ENCODE results near the gene VPREB3. TPM values are rescaled to one million over a fixed set of nuclear protein-coding genes. Genes with fewer than 3 reads are reported as not detected.
A peak's percentile ranks its signal among the peaks of the same experiment; 100 is the strongest.
"Not testable (repeated sequence)": the region's sequence is repeated elsewhere in the genome, so short reads cannot be mapped to it uniquely, and the experiment has no call there.

The VPREB3 gene
- total RNA-seq, 1 donor from 2014 or later: 2.1 TPM

DNA sequence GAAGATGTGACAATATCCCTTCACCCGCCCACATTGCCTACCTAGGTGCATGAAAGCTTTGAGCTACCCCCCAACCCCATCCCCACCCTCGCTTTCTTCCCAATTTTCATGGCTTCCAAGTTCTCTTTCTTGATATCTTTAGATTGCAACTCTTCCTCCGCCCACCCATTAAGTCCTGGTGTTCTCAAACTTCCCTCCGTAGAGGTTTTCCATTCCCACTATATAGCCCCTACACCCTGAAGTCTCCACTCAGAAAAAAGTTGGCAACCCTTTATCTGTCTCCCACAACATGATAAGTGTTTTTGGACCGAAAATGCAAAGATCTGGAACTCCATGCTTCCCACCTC lies 3.9 kb downstream of the VPREB3 start:
- intact Hi-C loops (cut with DNase I): no loop called here
- no peak for DNase-seq (ENCODE audit: low spot score)

DNA sequence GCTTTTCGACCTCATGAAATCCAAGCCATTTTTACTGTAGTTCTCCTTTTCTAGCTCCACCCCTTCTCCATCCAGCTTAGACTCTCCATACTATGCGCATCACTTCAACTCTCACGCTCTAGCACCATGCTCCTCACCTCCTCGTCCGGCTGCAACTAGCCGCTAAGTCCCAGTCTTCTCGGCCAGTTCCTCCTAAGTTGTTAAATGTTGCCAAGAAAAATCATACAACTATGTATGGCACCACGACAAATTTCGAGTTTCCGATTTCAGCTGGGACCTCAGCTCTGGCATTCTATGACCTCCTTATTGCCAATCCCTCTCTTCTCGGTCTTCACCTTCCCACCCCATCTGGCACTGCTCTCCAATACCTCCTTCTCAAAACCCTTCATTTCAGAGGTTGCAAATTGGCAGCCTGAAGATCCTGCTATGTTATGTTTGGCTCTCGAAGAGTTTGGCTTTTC lies 4.4 kb downstream of the VPREB3 start:
- intact Hi-C loops (cut with DNase I): no loop called here

DNA sequence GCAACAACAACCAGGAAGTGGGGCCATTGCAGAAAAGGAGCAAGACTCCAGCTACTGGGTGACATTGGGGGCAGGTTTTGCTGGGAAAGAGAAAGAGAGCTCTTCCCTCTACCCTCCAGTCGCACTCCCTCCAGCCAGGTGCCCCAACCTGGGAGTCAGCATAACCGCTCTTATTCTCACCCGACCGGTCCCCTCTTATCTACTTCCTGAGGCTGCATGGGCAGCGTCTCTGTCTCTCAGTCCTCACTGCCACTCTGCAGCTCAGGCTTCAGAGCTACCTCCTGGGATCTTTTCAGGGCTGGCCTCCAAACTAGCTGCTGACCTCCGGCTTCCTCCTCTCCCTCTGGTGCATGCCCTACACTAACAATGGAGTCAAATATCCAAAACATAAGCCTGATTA lies 8.4 kb downstream of the VPREB3 start:
- DNase-seq (ENCODE audit: low spot score): no peak
- intact Hi-C loops (cut with DNase I): no loop called here

More for the DNA sequence above, 4.4 kb downstream of the VPREB3 start:
- no peak for DNase-seq (ENCODE audit: low spot score)

- intact Hi-C loops (cut with DNase I): no loop called here
- DNase-seq (ENCODE audit: low spot score): no peak
Observed at GRCh38 chr22:23744485-23744884, 9.7 kb downstream of the VPREB3 start.

DNA sequence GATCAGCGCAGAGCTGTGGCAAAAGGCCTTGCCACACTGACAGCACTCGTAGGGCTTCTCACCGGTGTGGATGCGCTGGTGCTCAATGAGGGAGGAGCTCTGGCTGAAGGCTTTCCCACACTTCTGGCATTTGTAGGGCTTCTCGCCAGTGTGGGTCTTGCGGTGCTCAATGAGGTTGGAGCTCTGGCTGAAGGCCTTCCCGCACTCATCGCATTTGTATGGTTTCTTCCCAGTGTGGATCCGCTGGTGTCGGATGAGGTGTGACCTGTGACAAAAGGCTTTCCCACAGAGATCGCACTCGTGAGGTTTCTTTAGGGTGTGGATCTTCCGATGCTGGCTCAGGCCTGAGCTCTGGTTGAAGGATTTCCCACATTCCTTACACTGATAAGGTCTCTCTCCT lies 10.2 kb downstream of the VPREB3 start:
- intact Hi-C loops (cut with DNase I): no loop called here

DNA sequence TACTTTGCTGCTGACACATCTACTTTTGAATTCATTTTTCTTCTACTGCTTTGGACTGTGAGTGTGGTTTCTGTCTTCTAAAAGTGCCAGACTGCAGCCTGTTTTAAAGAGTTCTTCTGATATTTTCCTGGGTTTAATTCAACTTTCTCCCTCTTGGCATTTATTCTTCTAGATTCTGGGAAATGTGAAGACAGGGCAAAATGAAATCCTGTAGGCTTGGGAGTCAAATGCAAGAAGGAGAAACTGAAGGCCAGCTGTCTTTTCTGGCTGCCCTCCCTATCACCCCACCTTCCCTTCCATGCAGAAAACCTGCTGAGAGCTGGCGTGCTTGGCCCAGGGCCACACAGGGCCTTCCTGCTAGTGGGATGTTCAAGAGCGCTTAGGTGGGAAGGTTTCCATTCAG lies 10.9 kb downstream of the VPREB3 start:
- no peak for DNase-seq (ENCODE audit: low spot score)

More for the DNA sequence above, 10.2 kb downstream of the VPREB3 start:
- no peak for DNase-seq (ENCODE audit: low spot score)

DNA sequence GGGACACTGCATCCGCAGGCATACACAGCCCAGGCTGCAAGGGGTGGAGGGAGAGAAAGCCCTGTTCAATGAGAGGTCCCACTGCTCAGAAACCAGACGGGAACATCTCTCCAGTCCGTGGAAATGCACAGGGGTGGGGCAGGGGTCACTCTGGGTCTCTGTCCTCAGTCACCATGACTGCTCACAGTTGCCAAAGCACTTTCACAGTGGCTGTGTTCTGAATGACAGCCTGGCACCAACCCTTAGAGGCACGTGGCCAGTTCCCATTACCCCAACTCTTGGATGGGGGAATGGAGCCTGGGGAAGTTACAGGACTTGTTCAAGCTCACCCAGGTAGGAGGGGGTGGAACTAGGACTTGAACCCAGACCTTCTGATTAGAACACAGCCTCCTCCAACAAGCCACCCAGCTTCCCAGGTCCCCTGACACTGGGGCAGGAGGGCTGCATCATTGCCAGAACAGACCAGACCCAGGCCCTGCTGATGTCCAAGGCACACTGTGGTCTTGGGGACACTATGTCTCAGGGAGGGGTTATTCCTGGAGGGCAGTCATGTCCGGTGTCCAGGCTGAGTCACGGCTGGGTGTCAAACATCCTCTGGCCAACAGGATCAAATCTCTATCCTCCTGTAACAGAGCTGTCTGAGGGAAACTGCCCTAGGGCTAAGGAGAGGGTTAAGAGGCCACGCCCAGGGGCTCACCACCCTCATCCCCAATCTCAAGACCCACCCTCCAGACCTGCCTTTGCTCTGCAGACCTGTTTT lies 11.5 kb downstream of the VPREB3 start:
- DNase-seq (ENCODE audit: low spot score): no peak
- intact Hi-C loops (cut with DNase I): no loop called here

More for the DNA sequence above, 10.9 kb downstream of the VPREB3 start:
- intact Hi-C loops (cut with DNase I): no loop called here

GRCh38 chr22:23737696-23738095 lies 16.5 kb downstream of the VPREB3 start:
- intact Hi-C loops (cut with DNase I): no loop called here
- DNase-seq (ENCODE audit: low spot score): no peak

DNA sequence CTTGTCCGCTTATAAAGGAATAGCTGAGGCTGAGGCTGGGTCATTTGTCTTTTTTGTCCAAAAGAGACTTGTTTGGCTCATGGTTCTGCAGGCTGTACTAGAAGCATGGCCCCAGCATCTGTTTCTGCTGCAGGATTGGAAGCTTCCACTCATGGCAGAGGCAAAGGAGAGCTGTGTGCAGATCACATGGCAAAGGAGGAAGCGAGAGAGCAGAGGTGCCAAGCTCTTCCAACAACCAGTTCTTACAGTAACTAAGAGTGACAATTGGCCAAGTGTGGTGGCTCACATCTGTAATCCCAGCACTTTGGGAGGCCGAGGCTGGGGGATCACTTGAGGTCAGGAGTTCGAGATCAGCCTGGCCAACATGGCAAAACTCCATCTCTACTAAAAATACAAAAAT lies 26.1 kb downstream of the VPREB3 start:
- intact Hi-C loops (cut with DNase I); DNase-seq (ENCODE audit: low spot score): not testable (repeated sequence)

DNA sequence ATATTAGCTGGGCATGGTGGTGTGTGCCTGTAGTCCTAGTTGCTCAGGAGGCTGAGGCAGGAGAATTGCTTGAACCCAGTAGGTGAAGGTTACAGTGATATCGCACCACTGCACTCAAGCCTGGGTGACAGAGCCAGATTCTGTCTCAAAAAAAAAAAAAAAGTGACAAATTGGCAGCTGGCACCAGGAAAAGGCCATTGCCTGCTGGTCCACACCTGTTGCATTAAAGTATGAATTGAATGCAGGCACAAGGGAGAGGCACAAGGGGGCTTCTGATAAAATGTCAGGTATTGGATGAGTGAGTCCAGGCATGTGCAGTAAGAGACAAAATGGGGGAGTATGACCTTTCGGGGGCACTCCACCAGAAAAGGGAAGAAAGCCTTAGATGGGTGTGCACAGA lies 31.5 kb downstream of the VPREB3 start:
- intact Hi-C loops (cut with DNase I): no loop called here
- DNase-seq (ENCODE audit: low spot score): no peak

DNA sequence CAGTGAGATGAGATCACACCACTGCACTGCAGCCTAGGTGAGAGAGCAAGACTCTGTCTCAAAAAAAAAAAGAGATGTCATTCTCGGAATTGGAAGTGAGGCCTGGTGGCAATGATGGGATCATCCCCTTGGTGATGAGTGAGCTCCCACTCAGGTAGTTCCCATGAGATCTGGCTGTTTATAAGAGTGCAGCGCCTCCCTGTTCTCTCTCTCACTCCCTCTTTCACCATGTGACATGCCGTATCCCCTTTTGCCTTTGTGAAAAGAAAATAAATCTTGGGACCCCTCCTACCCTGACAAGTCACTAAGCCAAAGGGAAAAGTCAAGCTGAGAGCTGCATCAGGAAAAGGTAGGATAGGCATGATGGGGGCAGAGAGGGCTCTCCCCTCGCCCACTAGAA lies 32.1 kb downstream of the VPREB3 start:
- DNase-seq (ENCODE audit: low spot score): no peak
- intact Hi-C loops (cut with DNase I): no loop called here

- intact Hi-C loops (cut with DNase I): no loop called here
- no peak for DNase-seq (ENCODE audit: low spot score)
Observed at GRCh38 chr22:23720855-23721254, 33.4 kb downstream of the VPREB3 start.

GRCh38 chr22:23718371-23719165 lies 35.7 kb downstream of the VPREB3 start:
- intact Hi-C loops (cut with DNase I): no loop called here
- no peak for DNase-seq (ENCODE audit: low spot score)

DNA sequence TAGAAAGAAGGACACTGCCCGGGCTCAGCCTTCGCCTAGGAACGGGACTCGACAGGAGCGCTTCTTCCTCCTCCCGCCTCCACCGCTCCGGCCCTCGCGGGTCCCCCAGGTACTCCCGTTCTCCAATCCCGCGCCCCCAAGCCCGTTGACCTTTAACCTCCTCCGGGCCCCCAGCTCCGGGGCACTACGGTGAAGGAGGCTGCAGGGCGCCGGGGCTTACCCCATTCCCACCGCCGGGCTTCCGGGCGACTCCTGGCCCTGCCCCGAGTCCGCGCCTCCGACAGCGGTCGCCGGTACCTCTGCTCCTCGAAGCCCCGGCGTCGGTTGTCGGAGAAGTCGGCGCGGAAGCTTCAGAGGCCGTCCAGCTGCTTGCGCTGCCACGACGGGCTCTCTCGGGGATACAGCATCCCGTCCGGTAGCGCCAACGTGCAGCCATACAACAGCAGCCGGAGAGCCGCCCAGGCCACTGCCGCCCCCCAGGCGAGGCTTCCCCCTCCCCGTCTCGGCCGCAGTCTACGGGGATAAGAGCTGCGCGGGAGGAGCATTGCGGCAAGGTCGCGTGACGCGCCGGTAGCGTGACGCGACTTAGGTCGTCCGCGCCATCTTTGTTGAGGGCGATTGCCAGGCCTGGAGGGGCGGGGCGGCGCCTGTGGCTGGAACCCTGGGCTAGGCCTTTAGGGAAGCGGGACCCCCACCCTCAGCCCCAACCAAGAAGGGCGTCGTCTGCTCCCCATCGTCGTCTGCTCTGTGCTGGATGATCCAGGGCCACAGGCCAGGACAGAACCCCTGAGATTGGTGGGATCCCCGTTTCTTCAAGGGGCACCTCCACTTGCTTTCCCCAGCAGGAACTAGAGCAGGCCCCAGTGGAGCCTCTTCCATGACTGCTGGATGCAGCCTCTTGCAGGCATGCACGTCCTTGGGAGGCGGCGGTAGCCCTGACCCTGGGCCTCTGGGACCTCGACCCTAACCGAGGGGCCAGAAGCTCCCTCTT lies 37.1 kb downstream of the VPREB3 start:
- DNase-seq (ENCODE audit: low spot score): peak; percentile 95
- intact Hi-C loops (cut with DNase I): no loop called here

- no peak for DNase-seq (ENCODE audit: low spot score)
- intact Hi-C loops (cut with DNase I): no loop called here
Observed at GRCh38 chr22:23715806-23716375, 38.3 kb downstream of the VPREB3 start.

DNA sequence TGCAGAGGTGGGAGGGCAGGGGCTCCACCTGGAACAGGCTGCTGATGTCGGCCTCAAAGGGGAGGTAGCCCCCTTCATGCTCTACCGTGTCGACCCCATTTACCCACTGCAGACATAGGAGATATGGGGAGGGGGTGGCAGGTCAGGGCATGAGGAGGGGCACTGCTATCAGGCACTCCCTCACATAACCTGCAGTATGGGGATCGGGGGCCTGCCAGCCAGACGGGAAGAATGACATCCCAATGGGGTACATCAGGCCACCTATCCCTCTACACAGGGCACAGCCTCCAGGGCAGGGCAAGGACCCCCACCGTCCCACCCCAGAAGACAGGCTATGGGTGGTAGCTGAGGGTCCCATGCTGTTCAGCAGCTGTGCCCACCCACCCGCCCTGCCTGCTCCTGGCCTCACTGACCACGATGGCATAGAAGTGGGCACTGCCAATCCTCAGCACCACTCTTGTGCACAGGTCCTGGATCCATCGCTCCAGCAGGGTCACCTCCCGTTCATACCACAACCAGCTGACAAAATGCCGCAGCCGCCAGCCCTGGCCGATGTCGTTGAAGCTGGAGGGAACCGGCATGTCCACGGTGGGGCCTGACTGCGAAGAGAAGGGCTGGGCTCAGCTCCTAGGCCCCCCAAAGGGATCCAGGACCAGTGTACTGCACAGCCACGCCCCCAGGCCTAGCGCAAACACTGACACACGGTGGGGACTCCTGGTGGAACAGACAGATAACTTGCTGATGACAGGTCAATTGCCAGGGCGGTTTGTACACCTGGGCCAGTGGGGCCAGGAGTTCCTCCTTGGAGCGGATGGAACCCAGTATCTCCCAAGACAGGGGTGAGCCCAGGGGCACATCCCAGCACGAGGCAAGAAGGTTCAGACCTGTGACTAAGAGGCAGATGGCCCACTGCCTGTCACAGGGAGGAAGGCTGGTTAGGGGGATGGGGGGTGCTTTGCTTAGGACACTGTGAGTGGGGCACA lies 39.3 kb downstream of the VPREB3 start:
- intact Hi-C loops (cut with DNase I): no loop called here
- DNase-seq (ENCODE audit: low spot score): no peak

- intact Hi-C loops (cut with DNase I): no loop called here
- no peak for DNase-seq (ENCODE audit: low spot score)
Observed at GRCh38 chr22:23713696-23714595, 40.3 kb downstream of the VPREB3 start.
